Gastroesophageal sphincter (tissue), 4 donors: Measurements from ENCODE around the gene ENPP3. TPM values are rescaled to one million over a fixed set of nuclear protein-coding genes. Genes with fewer than 3 reads are reported as not detected.
"Not testable (repeated sequence)": the region's sequence is repeated elsewhere in the genome, so short reads cannot be mapped to it uniquely, and the experiment has no call there.

Source experiments
- ATAC-seq: fragments of 150-250 bp; one replicate; pipeline ENCODE4 v1.9.1; 2016; ENCODE audit warnings: mild to moderate bottlenecking, moderate library complexity
- H3K27ac ChIP-seq, 4 donors: fragments of 200-600 bp; sonication (generic) in 3 of 4; 1 replicate in 3 of 4; 2 replicates in 1 of 4; pipeline ENCODE4 v1.5.1; 2016 to 2019
- H3K27me3 ChIP-seq: fragments of 200-600 bp; sonication (generic); one replicate; pipeline ENCODE4 v1.5.1; 2019
- H3K36me3 ChIP-seq, 2 donors: fragments of 200-600 bp; sonication (generic); one replicate each; pipeline ENCODE4 v1.5.1; 2019; ENCODE audit warnings: control low read depth in 1 of 2
- H3K4me1 ChIP-seq, 3 donors: fragments of 200-600 bp; sonication (generic); 1 replicate in 2 of 3; 2 replicates in 1 of 3; pipeline ENCODE4 v1.5.1; 2016 to 2019; ENCODE audit warnings: control low read depth in 2 of 3
- H3K4me3 ChIP-seq, 2 donors: fragments of 200-600 bp; sonication (generic); one replicate each; pipeline ENCODE4 v1.5.1; 2019; ENCODE audit warnings: mild to moderate bottlenecking in 1 of 2, moderate library complexity in 1 of 2
- H3K9me3 ChIP-seq, 3 donors: fragments of 200-600 bp; sonication (generic); one replicate each; pipeline ENCODE4 v1.5.1; 2017 to 2019; ENCODE audit warnings: control low read depth in 2 of 3
- CTCF ChIP-seq, 4 experiments: fragments of 200-600 bp in 2 of 4; fragments of 450-650 bp in 2 of 4; sonication (generic) in 1 of 4; IDR thresholded peaks; one replicate each; pipeline ENCODE4 v1.5.1; 2017 to 2019; ENCODE audit warnings: antibody characterized with exemption in 4 of 4, mild to moderate bottlenecking in 2 of 4, moderate library complexity in 2 of 4
- EP300 ChIP-seq: sonication (generic); formaldehyde crosslinking; IDR thresholded peaks from one replicate; pipeline ENCODE4 v1.6.1; 2017; ENCODE audit warnings: antibody characterized with exemption, mild to moderate bottlenecking
- POLR2A ChIP-seq, 2 donors: fragments of 450-650 bp; IDR thresholded peaks; one replicate each; pipeline ENCODE4 v1.6.1; 2017; ENCODE audit warnings: antibody characterized with exemption in 2 of 2, mild to moderate bottlenecking in 2 of 2, moderate library complexity in 1 of 2
- POLR2AphosphoS5 ChIP-seq: sonication (generic); formaldehyde crosslinking; IDR thresholded peaks from one replicate; pipeline ENCODE4 v1.6.1; 2017; ENCODE audit warnings: antibody characterized with exemption
- WGBS, 2 donors: methylation state at CpG; one replicate each; pipeline ENCODE4 v1.1.5; 2018; ENCODE audit warnings: low coverage in 1 of 2; 5-methylcytosine and 5-hydroxymethylcytosine counted together
- total RNA-seq, 4 donors: library from RNA; depleted of rRNA; stranded (reverse); fragments of >200 nt; gene quantifications; one replicate each; pipeline ENCODE4 v1.1.0, GENCODE V29; 2016

ENPP3 gene
- total RNA-seq, 4 donors from 2014 or later: 0.35 to 1.5 (median 0.39) TPM; not detected in 1

GRCh38 chr6:131693384-131693783 is 56.3 kb downstream of the ENPP3 start:
- Histone ChIP-seq H3K4me1 (no peaks in the 10 kb centered on the region), H3K27ac (no peak overlapping the region), H3K36me3 (no peaks in the 10 kb centered on the region), H3K9me3 (no peaks in the 10 kb centered on the region), H3K4me3 (no peak overlapping the region), H3K27me3 (no peaks in the 10 kb centered on the region)
- no peak for ATAC-seq
- 73 to 81% methylated on average over 3 to 5 of the region's 5 CpGs for WGBS, 2 donors
- TF ChIP-seq POLR2AphosphoS5: no peak
- no peak for TF ChIP-seq POLR2A (IDR thresholded peaks at IDR 0.05)
- TF ChIP-seq EP300: no peak
- TF ChIP-seq CTCF (IDR thresholded peaks at IDR 0.05): no peak

GRCh38 chr6:131694832-131695426 is 57.8 kb downstream of the ENPP3 start:
- Histone ChIP-seq H3K27ac (no peak overlapping the region), H3K4me3 (no peak overlapping the region), H3K4me1 (no peaks in the 10 kb centered on the region), H3K27me3 (no peaks in the 10 kb centered on the region), H3K36me3 (no peaks in the 10 kb centered on the region), H3K9me3 (no peaks in the 10 kb centered on the region)
- TF ChIP-seq POLR2A (IDR thresholded peaks at IDR 0.05): no peak
- no peak for TF ChIP-seq EP300
- peak; percentile 57 to 80 (median 74) for TF ChIP-seq CTCF (IDR thresholded peaks at IDR 0.05)
- WGBS, 2 donors: 28 to 42% methylated on average over 2 of the region's 2 CpGs
- peak; percentile 61 for ATAC-seq

GRCh38 chr6:131696956-131697355 is 59.9 kb downstream of the ENPP3 start:
- 92 to 100% methylated on average over 1 to 2 of the region's 7 CpGs for WGBS, 2 donors
- H3K9me3 ChIP-seq: no peaks in the 10 kb centered on the region
- TF ChIP-seq CTCF (IDR thresholded peaks at IDR 0.05) (no peak), EP300 (no peak), POLR2A (IDR thresholded peaks at IDR 0.05) (no peak), POLR2AphosphoS5 (no peak)
- H3K4me3 ChIP-seq: no peak overlapping the region
- H3K36me3 ChIP-seq: no peaks in the 10 kb centered on the region
- ATAC-seq: no peak
- no peak overlapping the region for H3K27ac ChIP-seq
- no peaks in the 10 kb centered on the region for H3K27me3 ChIP-seq
- no peaks in the 10 kb centered on the region for H3K4me1 ChIP-seq

GRCh38 chr6:131700851-131701250 is 63.7 kb downstream of the ENPP3 start:
- no CpG with 5 or more reads among the region's 14 CpGs for WGBS, 2 donors
- H3K4me3 ChIP-seq, H3K9me3 ChIP-seq, H3K27ac ChIP-seq, ATAC-seq, H3K4me1 ChIP-seq, H3K36me3 ChIP-seq, H3K27me3 ChIP-seq: not testable (repeated sequence)

GRCh38 chr6:131703905-131704304 is 66.8 kb downstream of the ENPP3 start:
- H3K9me3 ChIP-seq, H3K4me3 ChIP-seq, H3K4me1 ChIP-seq, H3K27me3 ChIP-seq, ATAC-seq, H3K27ac ChIP-seq, H3K36me3 ChIP-seq: not testable (repeated sequence)
- no CpG with 5 or more reads among the region's 2 CpGs for WGBS, 2 donors

- ATAC-seq, H3K9me3 ChIP-seq, H3K4me1 ChIP-seq, H3K4me3 ChIP-seq, H3K36me3 ChIP-seq, H3K27me3 ChIP-seq, H3K27ac ChIP-seq: not testable (repeated sequence)
- 96 to 98% methylated on average over 4 to 5 of the region's 18 CpGs for WGBS, 2 donors
Measured at GRCh38 chr6:131710917-131711316, 73.8 kb downstream of the ENPP3 start, which contains the start of gene CTAGE9. Gene CTAGE9 (minus strand): TSS chr6:131711017. CDS start chr6:131711017, 0 bp downstream.

GRCh38 chr6:131715567-131715966 is 78.5 kb downstream of the ENPP3 start:
- not testable (repeated sequence) for H3K4me3 ChIP-seq, H3K4me1 ChIP-seq, H3K27me3 ChIP-seq, H3K36me3 ChIP-seq, ATAC-seq, H3K9me3 ChIP-seq, H3K27ac ChIP-seq
- WGBS, 2 donors: no CpG with 5 or more reads among the region's 6 CpGs
